Esophagus muscularis mucosa (tissue), 4 donors: Measurements from ENCODE around the gene TLE4. TPM values are rescaled to one million over a fixed set of nuclear protein-coding genes. Genes with fewer than 3 reads are reported as not detected.

Experiments
- DNase-seq: peaks from one replicate; pipeline ENCODE4 v3.0.0-alpha.2; 2017; ENCODE audit errors: extremely low spot score
- H3K27ac ChIP-seq, 4 donors: fragments of 200-600 bp; sonication (generic); replicated peaks in 1 of 4; 1 replicate in 3 of 4; 2 replicates in 1 of 4; pipeline ENCODE4 v1.5.1; 2016 to 2019; ENCODE audit warnings: mild to moderate bottlenecking in 1 of 4
- H3K27me3 ChIP-seq, 4 donors: fragments of 200-600 bp; sonication (generic); one replicate each; pipeline versions ENCODE4 v1.5.1 to v1.6.0; 2016 to 2019
- H3K36me3 ChIP-seq, 4 donors: fragments of 200-600 bp; sonication (generic); one replicate each; pipeline ENCODE4 v1.5.1; 2016 to 2019
- H3K4me1 ChIP-seq, 4 donors: fragments of 200-600 bp; sonication (generic); one replicate each; pipeline ENCODE4 v1.5.1; 2016 to 2019
- H3K4me3 ChIP-seq, 4 donors: fragments of 200-600 bp; sonication (generic); 1 replicate in 2 of 4; 2 replicates in 2 of 4; pipeline ENCODE4 v1.5.1; 2016 to 2019; ENCODE audit warnings: mild to moderate bottlenecking in 4 of 4, moderate library complexity in 1 of 4
- H3K9me3 ChIP-seq, 4 donors: fragments of 200-600 bp; sonication (generic); 1 replicate in 3 of 4; 2 replicates in 1 of 4; pipeline ENCODE4 v1.5.1; 2016 to 2019
- EP300 ChIP-seq: sonication (generic); formaldehyde crosslinking; IDR thresholded peaks from one replicate; pipeline ENCODE4 v1.6.1; 2017; ENCODE audit warnings: antibody characterized with exemption
- POLR2A ChIP-seq: fragments of 450-650 bp; IDR thresholded peaks from one replicate; pipeline ENCODE4 v1.6.1; 2017; ENCODE audit warnings: antibody characterized with exemption, moderate library complexity, mild to moderate bottlenecking, low read depth
- POLR2AphosphoS5 ChIP-seq, 2 donors: sonication (generic); formaldehyde crosslinking; IDR thresholded peaks; one replicate each; pipeline ENCODE4 v1.6.1; 2017; ENCODE audit warnings: antibody characterized with exemption in 2 of 2
- WGBS: methylation state at CpG from one replicate; pipeline ENCODE4 v1.1.5; 2018; 5-methylcytosine and 5-hydroxymethylcytosine counted together
- intact Hi-C: fragments of 100-400 bp; cut with DNase I; formaldehyde crosslinking; loops from one replicate; pipeline ENCODE4 v1.15.1; 2023
- total RNA-seq, 4 donors: library from RNA; depleted of rRNA; stranded (reverse); fragments of >200 nt; gene quantifications; one replicate each; pipeline versions ENCODE4 v1.1.0 to v1.2.1, GENCODE V29; 2016
- TF ChIP-seq, protein P1 (sequence below), 3 experiments: fragments of 200-600 bp in 2 of 3; fragments of 450-650 bp in 1 of 3; sonication (generic) in 2 of 3; IDR thresholded peaks; one replicate each; pipeline ENCODE4 v1.5.1; 2017 to 2019; ENCODE audit warnings: antibody characterized with exemption in 3 of 3, mild to moderate bottlenecking in 2 of 3, moderate library complexity in 1 of 3

TLE4 gene
- total RNA-seq, 4 donors from 2014 or later: 30.0 to 36.1 (median 34.3) TPM

- Histone ChIP-seq H3K36me3 (no peaks in the 10 kb centered on the region), H3K4me3 (no peak overlapping the region), H3K27me3 (no peaks in the 10 kb centered on the region), H3K9me3 (peaks cover 0 to 12% (median 5%) of the 10 kb centered on the region in 4 donors), H3K4me1 (no peaks in the 10 kb centered on the region), H3K27ac (no peak overlapping the region)
- 77% methylated on average over 4 of the region's 4 CpGs for WGBS
- DNase-seq: no peak
- intact Hi-C loops: no loop called here
- TF ChIP-seq EP300 (no peak), POLR2A (no peak), POLR2AphosphoS5 (IDR thresholded peaks at IDR 0.05) (no peak)
- TF ChIP-seq, protein P1, sequence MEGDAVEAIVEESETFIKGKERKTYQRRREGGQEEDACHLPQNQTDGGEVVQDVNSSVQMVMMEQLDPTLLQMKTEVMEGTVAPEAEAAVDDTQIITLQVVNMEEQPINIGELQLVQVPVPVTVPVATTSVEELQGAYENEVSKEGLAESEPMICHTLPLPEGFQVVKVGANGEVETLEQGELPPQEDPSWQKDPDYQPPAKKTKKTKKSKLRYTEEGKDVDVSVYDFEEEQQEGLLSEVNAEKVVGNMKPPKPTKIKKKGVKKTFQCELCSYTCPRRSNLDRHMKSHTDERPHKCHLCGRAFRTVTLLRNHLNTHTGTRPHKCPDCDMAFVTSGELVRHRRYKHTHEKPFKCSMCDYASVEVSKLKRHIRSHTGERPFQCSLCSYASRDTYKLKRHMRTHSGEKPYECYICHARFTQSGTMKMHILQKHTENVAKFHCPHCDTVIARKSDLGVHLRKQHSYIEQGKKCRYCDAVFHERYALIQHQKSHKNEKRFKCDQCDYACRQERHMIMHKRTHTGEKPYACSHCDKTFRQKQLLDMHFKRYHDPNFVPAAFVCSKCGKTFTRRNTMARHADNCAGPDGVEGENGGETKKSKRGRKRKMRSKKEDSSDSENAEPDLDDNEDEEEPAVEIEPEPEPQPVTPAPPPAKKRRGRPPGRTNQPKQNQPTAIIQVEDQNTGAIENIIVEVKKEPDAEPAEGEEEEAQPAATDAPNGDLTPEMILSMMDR (IDR thresholded peaks at IDR 0.05): no peak
These were observed 27.0 kb downstream of the TLE4 start for GRCh38 chr9:79598562-79599345.

GRCh38 chr9:79600466-79600865 is 28.7 kb downstream of the TLE4 start:
- no peak for DNase-seq
- intact Hi-C loops: no loop called here
- Histone ChIP-seq H3K27me3 (no peaks in the 10 kb centered on the region), H3K27ac (no peak overlapping the region), H3K36me3 (no peaks in the 10 kb centered on the region), H3K9me3 (peaks cover 0 to 12% (median 5%) of the 10 kb centered on the region in 4 donors), H3K4me3 (no peak overlapping the region), H3K4me1 (peaks cover 0 to 13% (median 4%) of the 10 kb centered on the region in 4 donors)
- 95% methylated on average over 5 of the region's 5 CpGs for WGBS
- TF ChIP-seq, protein P1 (IDR thresholded peaks at IDR 0.05): no peak
- TF ChIP-seq EP300: no peak
- no peak for TF ChIP-seq POLR2A
- no peak for TF ChIP-seq POLR2AphosphoS5 (IDR thresholded peaks at IDR 0.05)

DNA sequence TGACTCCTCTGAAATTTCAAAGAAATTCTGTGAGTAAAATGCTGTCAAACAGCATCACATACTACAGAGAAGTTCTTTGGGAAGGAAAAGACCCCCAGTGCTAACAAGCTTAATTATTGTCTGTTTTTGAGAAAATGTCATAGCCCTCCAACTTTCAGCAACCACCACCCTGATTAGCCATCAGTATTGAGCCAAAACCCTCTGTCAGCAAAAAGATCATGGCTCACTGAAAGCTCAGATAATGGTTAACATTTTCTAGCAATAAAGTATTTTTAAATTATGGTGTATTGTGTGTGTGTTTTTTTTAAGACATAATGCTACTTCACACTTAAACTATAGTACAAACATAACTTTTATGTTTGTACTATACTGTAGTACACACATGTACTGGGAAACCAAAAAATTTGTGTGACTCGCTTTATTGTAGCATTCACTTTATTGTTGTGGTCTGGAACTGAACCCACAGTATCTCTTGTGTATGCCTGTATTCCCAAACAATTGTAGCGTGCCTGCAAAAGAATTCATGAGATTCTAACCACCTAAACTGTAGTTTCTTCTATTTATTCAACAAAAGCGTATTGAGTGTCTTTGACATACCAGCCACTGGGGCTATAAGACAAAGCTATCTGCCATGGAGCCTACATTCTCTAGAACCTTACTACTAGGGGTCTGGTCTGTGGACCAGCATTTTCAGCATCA is 31.6 kb downstream of the TLE4 start:
- Histone ChIP-seq H3K9me3 (peaks cover 0 to 12% (median 5%) of the 10 kb centered on the region in 4 donors), H3K4me3 (no peak overlapping the region), H3K4me1 (peaks cover 0 to 15% (median 5%) of the 10 kb centered on the region in 4 donors), H3K27ac (no peak overlapping the region), H3K27me3 (no peaks in the 10 kb centered on the region), H3K36me3 (no peaks in the 10 kb centered on the region)
- intact Hi-C loops: no loop called here
- TF ChIP-seq, protein P1 (IDR thresholded peaks at IDR 0.05): no peak
- TF ChIP-seq POLR2AphosphoS5 (IDR thresholded peaks at IDR 0.05): no peak
- no peak for TF ChIP-seq EP300
- TF ChIP-seq POLR2A: no peak
- DNase-seq: no peak
- WGBS: 93% methylated on average over 3 of the region's 3 CpGs

DNA sequence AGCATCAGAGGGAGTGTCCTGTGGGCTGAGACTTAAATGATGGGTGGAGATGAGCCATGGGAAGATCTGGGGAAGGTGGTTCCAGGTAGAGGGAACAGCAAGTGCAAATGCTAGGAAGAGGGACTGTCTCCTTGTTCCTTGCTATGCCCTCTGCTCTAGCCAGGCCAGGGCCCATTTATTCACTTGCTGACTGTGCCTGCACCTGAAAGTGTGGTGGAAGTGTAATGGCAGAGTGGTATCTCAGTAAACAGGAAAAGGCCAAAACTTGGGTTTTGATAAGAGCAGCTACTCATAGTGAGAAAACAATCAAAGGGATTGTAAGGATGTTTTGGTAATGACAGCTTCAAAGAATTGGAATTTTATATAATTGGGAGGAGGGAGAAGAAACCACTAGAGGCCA is 32.4 kb downstream of the TLE4 start:
- TF ChIP-seq, protein P1 (IDR thresholded peaks at IDR 0.05): no peak
- TF ChIP-seq POLR2A: no peak
- no peak for TF ChIP-seq EP300
- no peak for TF ChIP-seq POLR2AphosphoS5 (IDR thresholded peaks at IDR 0.05)
- DNase-seq: no peak
- H3K36me3 ChIP-seq: no peaks in the 10 kb centered on the region
- H3K4me3 ChIP-seq: no peak overlapping the region
- no peak overlapping the region for H3K27ac ChIP-seq
- H3K9me3 ChIP-seq: peaks cover 0 to 12% (median 5%) of the 10 kb centered on the region in 4 donors
- H3K4me1 ChIP-seq: peaks cover 0 to 15% (median 5%) of the 10 kb centered on the region in 4 donors
- intact Hi-C loops: no loop called here
- H3K27me3 ChIP-seq: no peaks in the 10 kb centered on the region
